NOMO-1 treated with dmso at 0.1 percent for 144 hours (cell line): ENCODE measurements around the gene LSS.
"Not testable (repeated sequence)": the region's sequence is repeated elsewhere in the genome, so short reads cannot be mapped to it uniquely, and the experiment has no call there.

ENCODE experiments used
- DNase-seq: peaks from one replicate; lab custom pipeline; 2025; ENCODE audit not compliant: unreplicated experiment; lab: John Stamatoyannopoulos, UW

Gene LSS

DNA sequence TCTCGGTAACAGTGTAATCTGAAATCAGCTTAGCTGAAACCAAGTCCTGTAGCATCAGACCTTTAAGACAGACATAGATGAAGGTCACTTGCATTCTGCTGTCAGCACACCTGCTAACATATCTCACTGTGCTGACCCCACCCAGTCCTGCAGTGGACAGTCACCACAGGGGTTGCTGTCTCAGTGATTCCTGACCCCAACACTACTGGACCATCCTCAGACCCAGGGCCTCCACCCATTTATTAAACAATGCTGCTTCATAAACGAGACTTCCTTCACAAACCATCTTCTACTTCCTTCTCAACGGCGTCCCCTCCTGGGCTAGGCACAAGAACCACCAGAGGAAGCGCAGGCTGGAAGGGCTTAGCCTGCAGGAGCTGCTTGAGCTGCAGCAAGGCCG is 17.8 kb upstream of the LSS start:
- DNase-seq, result no peak

- no peak for DNase-seq
These were observed 16.8 kb upstream of the LSS start for GRCh38 chr21:46245213-46245915.

GRCh38 chr21:46244602-46245001 is 16.0 kb upstream of the LSS start:
- DNase-seq, result no peak

GRCh38 chr21:46243960-46244361 is 15.4 kb upstream of the LSS start:
- no peak for DNase-seq

DNA sequence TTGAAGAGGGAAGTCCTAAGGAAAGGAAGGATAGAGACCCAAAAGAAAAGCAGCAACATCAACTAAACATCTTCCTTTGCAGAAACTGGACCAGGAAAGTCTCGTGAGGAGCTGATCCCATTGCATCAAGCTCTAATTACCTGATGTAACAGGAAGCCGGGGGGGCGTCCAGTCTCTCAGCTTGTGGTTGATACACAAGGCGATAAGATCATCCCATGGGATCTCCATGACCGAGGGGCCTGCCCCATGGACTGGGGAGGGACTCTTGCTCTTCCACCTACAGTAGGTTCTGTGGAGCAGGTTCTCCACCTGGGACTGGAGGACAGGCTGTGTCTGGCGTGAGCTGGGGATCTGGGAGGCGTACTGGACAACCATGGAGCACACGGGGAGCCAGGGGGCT is 14.8 kb upstream of the LSS start:
- no peak for DNase-seq

- not testable (repeated sequence) for DNase-seq
These were observed 13.0 kb upstream of the LSS start for GRCh38 chr21:46241577-46241976.

DNA sequence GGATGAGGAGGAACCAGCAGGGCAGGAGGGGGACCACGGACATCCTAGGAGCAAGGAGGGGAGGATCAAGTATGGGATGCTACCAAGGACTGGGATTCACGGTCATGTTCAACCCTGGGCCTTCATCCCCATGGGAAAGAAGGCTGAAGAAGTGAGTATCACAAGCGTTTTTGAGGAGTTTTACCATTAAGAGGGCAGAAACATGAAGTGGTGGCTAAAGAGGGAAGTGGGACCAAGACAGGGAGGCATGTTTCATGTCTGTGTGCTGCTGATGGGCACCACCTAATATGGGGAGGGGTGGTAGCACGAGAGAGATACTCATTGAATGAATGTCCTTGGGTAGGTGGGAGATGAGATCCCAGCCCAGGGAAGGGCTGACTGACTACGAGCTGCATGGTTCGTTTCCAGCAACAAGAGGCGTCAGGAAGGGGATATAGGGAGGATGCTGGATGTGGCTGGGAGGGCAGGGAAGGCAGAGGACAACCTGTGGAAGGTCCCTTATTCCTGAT is 11.3 kb upstream of the LSS start:
- DNase-seq, result no peak

DNA sequence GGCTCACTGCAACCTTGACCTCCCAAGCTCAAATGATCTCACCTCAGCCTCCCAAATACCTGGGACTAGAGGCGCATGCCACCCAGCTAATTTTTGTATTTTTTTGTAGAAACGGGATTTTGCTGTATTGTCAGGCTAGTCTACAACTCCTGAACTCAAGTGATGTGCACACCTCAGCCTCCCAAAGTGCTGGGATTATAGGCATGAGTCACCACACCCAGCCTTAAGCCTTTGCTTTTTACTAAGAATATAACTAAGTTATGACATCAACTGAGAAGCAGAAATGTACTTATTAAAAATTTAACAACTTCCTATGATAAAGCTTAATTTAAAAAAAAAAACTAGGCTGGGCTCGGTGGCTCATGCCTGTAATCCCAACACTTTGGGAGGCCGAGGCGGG is 8.9 kb upstream of the LSS start:
- DNase-seq, result no peak

DNA sequence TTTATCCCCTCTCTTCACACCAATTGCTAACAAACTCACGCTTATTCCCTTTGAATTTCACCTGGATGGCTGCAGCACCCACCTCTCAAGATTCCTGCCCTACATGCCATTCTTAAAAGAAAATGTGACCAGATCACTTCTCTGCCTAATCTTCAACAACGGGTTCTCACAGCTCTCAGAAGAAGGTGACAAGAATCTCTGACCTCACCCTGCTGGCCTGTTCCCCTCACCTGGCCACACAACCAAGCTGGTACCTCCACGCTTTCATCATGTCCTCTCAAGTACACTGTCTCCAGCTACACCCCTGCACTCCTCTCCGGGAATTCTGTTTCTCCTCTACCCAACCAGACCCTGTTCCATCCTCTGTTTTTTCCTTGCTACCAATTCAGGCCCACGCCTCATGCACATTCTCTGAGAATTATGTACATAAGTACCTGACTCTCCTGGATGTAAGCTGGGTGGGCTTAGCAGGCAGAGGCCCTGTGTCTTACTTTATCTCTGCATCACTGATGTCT is 5.9 kb upstream of the LSS start:
- DNase-seq, result no peak

GRCh38 chr21:46229923-46230260 is 1.3 kb upstream of the LSS start:
- no peak for DNase-seq

DNA sequence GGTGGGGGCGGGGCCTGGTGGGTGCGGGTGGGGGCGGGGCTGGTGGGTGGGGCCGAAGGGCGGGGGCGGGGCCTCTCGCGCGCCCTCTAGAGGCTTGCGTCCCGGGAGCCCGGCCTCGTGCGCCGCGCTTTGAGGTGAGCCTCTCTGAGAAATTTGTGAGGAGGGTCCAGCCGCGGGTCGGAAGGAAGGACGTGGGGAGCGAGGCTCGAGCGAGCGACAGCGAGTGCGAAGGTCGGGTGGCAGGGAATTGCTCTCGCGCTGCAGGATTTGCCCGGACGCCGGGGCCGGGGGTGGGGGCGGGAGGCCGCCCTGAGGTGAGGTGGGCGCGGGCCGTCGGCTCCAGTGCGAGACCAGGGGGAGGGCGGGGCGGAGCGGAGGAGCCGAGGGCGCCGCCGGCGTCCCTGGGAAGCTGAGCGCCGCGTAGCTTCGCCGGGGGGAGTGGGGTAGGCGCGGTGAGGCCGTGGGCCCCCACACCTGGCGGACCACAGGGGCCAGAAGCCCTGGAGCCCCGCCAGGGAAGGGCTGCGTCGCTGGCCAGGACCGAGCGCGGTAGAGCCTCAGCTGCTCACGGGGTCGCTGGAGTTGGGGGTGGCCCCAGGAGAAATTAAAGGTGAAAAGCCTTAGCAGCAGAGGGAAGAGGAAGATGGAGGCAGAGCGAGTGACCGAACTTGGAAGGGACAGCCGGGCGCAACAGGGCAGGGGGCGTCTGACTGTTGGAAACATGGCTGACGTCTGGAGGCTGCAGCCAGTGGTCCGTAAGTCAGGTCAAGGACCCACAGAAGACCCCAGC is 754 bp upstream of the LSS start:
- peak; percentile 55 for DNase-seq

GRCh38 chr21:46227811-46228344 is 696 bp downstream of the LSS start:
- DNase-seq, result no peak

DNA sequence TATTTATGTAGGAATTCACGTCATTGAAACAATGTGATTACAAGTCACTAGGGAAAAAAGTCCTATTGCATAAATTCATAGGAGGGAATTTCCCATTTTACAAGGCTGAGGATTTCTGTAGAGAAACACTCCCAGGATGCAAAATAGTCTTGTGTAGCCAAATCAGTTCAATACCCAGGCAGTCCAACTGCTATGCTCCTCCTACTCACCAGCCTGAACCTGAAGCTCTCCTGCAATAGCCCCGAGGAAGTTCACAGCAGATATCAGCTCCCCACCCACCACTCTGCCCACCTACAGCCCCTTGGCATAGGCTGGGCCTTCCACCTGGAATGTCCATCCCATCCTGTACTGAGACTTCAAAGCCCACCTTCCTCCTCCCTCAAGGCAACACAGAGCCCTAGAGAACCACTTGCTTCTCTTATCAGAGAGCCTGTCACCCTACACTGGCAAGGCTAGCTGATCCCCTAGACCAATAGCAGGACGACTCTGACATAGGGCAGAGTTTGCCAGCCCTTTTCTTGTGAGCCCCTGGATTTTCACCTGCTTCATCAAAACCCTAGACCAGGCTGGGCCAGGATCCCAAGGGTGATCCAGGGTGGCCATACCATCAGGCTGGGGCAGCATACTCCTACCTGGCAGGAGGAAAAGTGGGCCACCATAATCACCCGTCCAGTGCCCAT is 1.5 kb downstream of the LSS start:
- DNase-seq, result no peak

DNA sequence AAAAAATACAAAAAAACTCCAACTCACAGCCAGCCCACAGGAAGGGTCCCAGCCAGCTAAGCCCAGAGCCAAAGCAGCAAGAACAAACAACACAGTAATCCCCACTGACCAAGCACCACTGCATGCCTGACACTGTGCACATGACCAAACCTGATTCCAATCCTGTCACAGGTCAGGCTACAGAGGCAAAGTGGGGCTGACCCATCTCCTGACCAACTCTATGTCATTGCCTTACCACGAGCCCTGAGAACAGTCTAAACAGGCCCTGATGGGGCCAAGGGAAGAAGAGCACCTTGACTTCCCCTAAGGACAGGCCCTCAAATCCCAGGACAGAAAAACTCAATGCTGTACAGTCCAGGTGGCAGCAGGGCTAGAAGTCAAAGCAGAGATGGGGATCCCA is 2.4 kb downstream of the LSS start:
- no peak for DNase-seq

DNA sequence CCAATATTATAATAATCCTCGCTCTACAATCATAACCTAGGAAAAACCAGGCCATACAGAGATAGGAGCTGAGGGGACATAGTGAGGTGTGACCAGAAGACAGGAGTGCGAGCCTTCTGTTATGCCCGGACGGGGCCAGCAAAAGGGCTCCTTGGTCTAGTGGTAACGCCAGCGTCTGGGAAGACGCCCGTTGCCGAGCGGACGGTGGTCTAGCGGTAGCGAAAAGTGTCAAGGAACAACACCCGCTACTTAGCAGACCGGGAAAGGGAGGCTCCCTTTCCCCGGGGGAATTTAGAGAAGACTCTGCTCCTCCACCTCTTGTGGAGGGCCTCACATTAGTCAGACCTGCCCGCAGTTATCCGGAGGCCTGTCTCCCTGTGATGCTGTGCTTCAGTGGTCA is 4.9 kb downstream of the LSS start:
- DNase-seq, result not testable (repeated sequence)

DNA sequence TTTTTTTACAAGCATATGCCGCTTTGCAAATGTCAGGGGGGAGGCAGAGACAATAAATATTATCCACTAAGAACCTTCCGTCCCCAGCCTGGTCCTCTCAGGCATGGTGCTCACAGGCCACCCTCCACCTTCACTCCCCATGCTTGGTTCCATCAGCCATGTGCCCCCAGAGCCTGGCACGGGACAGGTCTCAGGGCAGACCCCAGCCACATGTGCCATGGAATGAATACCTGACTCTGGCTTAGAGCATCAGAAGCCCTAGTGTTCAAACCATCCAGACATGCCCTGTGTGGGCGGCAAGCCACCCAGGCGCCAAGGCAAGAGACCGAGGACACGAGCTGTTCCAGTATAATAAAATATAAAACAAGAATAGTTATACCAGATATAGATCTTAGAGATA is 5.4 kb downstream of the LSS start:
- no peak for DNase-seq

DNA sequence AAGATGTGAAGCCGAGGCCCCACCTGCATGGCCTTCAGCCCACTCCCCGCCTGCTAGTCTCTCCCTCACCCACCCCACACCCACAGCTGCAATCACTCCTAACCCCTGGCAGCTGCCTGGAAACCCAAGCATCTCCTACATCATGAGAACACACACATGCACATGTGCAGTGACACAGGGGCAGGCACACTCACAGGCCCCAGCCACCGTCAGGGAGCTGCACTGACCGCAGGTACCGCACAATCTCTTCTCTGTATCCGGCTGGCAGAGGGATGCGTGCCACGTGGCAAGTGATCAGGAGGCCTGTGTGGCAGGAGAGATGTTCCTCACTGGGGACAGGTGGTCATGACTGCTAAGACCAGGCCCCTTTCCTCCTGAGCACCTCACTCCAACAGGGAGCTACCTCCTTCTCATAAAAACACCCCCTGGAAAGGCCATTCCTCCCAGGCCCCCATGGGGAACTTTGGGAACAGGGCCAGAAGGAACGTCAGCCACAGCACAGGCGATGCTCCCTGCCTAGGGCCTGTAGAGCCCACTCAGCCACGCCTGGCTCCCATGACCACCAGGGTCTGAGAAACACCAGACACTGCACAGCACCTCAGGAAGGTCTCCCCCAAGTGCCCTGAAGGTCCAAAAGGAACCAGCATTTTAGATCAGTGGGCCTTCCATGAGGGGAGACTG is 6.0 kb downstream of the LSS start:
- DNase-seq, result no peak

- DNase-seq, result no peak
These were observed 6.7 kb downstream of the LSS start for GRCh38 chr21:46221664-46222435.

DNA sequence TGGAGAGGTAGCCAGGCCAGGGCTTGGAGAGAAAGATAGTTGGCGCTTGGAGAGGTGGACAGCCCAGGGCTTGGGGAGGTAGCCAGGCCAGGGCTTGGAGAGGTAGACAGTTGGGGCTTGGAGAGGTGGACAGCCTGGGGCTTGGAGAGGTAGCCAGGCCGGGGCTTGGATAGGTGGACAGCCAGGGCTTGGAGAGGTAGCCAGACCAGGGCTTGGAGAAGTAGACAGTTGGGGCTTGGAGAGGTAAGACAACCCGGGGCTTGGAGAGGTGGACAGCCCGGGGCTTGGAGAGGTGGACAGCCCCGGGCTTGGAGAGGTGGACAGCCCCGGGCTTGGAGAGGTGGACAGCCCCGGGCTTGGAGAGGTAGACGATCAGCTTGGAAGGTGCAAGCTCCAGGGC is 7.7 kb downstream of the LSS start:
- no peak for DNase-seq

GRCh38 chr21:46220275-46220810 is 8.2 kb downstream of the LSS start:
- no peak for DNase-seq
